HepG2 (cell line): Measurements from ENCODE around the gene TMBIM4. TPM values are rescaled to one million over a fixed set of nuclear protein-coding genes. Genes with fewer than 3 reads are reported as not detected.

Experiments used
- ATRX ChIP-seq: sonication (generic); formaldehyde crosslinking; IDR thresholded peaks from 2 replicates; pipeline ENCODE4 v1.4.0; 2020; ENCODE audit warnings: missing genetic modification reagents, borderline replicate concordance
- DR1 ChIP-seq: sonication (generic); formaldehyde crosslinking; IDR thresholded peaks from 2 replicates; pipeline ENCODE4 v1.8.0; 2021; ENCODE audit warnings: mild to moderate bottlenecking, missing genetic modification reagents, inconsistent platforms
- ESRRA ChIP-seq: sonication (generic); formaldehyde crosslinking; IDR thresholded peaks from 2 replicates; pipeline ENCODE4 v1.5.1; 2020; ENCODE audit warnings: mild to moderate bottlenecking, low read depth, missing genetic modification reagents
- HHEX ChIP-seq: IDR thresholded peaks from 2 replicates; pipeline ENCODE4 v1.6.1; 2016; ENCODE audit warnings: control low read depth
- HMGA1 ChIP-seq: sonication (generic); formaldehyde crosslinking; conservative IDR thresholded peaks from 2 replicates; pipeline ENCODE4 v1.4.0; 2020; ENCODE audit warnings: missing genetic modification reagents
- MEIS1 ChIP-seq: sonication (generic); formaldehyde crosslinking; IDR thresholded peaks from 2 replicates; pipeline ENCODE4 v1.9.0; 2021; ENCODE audit warnings: mild to moderate bottlenecking, missing genetic modification reagents, moderate library complexity, borderline replicate concordance
- MXI1 ChIP-seq: IDR thresholded peaks from 3 replicates; pipeline ENCODE4 v1.6.1; 2012; ENCODE audit warnings: low read depth, low read length, inconsistent platforms, borderline replicate concordance
- PCBP1 ChIP-seq: fragments of 200-400 bp; formaldehyde crosslinking; IDR thresholded peaks from 2 replicates; pipeline ENCODE4 v1.6.1; 2017; ENCODE audit warnings: mild to moderate bottlenecking, low read depth, low read length, borderline replicate concordance
- PHF8 ChIP-seq: sonication (generic); formaldehyde crosslinking; IDR thresholded peaks from 2 replicates; pipeline ENCODE4 v1.5.0; 2020; ENCODE audit warnings: missing genetic modification reagents
- RAD51 ChIP-seq: fragments of 450-650 bp; IDR thresholded peaks from 2 replicates; pipeline ENCODE4 v1.6.1; 2016; ENCODE audit warnings: borderline replicate concordance
- SIN3B ChIP-seq: fragments of 150-350 bp; IDR thresholded peaks from 2 replicates; pipeline ENCODE4 v1.6.1; 2014; ENCODE audit warnings: low read length
- SSRP1 ChIP-seq: IDR thresholded peaks from 2 replicates; pipeline ENCODE4 v1.6.1; 2016; ENCODE audit warnings: control low read depth
- ZNF251 ChIP-seq: sonication (generic); formaldehyde crosslinking; IDR thresholded peaks from 2 replicates; pipeline ENCODE4 v1.9.0; 2021; ENCODE audit warnings: mild to moderate bottlenecking, missing genetic modification reagents
- ZNF549 ChIP-seq: sonication (generic); formaldehyde crosslinking; IDR thresholded peaks from 2 replicates; pipeline ENCODE4 v1.5.0; 2020; ENCODE audit warnings: missing genetic modification reagents
- ZNF720 ChIP-seq: sonication (generic); formaldehyde crosslinking; IDR thresholded peaks from 2 replicates; pipeline ENCODE4 v1.4.0; 2020; ENCODE audit warnings: missing genetic modification reagents
- ZNF878 ChIP-seq: sonication (generic); formaldehyde crosslinking; IDR thresholded peaks from 2 replicates; pipeline ENCODE4 v1.8.1; 2023; ENCODE audit warnings: mild to moderate bottlenecking, missing genetic modification reagents, moderate library complexity
- polyA plus RNA-seq, 8 experiments: library from polyadenylated mRNA; depleted of rRNA in 3 of 8; stranded (reverse) in 7 of 8; unstranded in 1 of 8; fragments of >200 nt; fragmentation: Illumina TruSeq in 4 of 8; extraction: Trizol in 4 of 8; gene quantifications; 2 replicates each; pipeline versions ENCODE4 v1.2.1 to v1.2.3, GENCODE V29; 2011 to 2016; ENCODE audit warnings: low read depth in 4 of 8, missing spikeins in 1 of 8, mixed read lengths in 1 of 8; ENCODE audit not compliant: insufficient read depth in 1 of 8
- total RNA-seq, 5 experiments: library from RNA; depleted of rRNA; stranded (reverse); fragments of >200 nt; fragmentation: Illumina TruSeq; extraction: Trizol; gene quantifications; 2 replicates each; pipeline ENCODE4 v1.2.3, GENCODE V29; 2016; ENCODE audit warnings: low read depth in 1 of 5
- TF ChIP-seq, protein P1 (sequence below), 2 experiments: IDR thresholded peaks; 2 replicates each; pipeline ENCODE4 v1.6.1; 2011 to 2012; ENCODE audit warnings: low read length in 2 of 2, borderline replicate concordance in 1 of 2, low read depth in 1 of 2, mild to moderate bottlenecking in 1 of 2, moderate library complexity in 1 of 2
- TF ChIP-seq, protein P2 (sequence below): IDR thresholded peaks from 2 replicates; pipeline ENCODE4 v1.6.1; 2018; ENCODE audit warnings: missing genetic modification reagents
- TF ChIP-seq, protein P3 (sequence below): fragments of 450-650 bp; IDR thresholded peaks from 2 replicates; pipeline ENCODE4 v1.6.1; 2017
- TF ChIP-seq, protein P4 (sequence below): sonication (generic); formaldehyde crosslinking; IDR thresholded peaks from 2 replicates; pipeline ENCODE4 v1.5.1; 2020; ENCODE audit warnings: missing genetic modification reagents, mild to moderate bottlenecking, borderline replicate concordance
- TF ChIP-seq, protein P5 (sequence below): sonication (generic); formaldehyde crosslinking; IDR thresholded peaks from 2 replicates; pipeline ENCODE4 v1.8.0; 2022; ENCODE audit warnings: missing genetic modification reagents, mild to moderate bottlenecking, borderline replicate concordance

The TMBIM4 gene
- total and polyA plus RNA-seq, 2 of the 13 experiments (the other 11 are each of a cell fraction or from before 2014, with no cell fraction given): 60.5 to 67.7 TPM

DNA sequence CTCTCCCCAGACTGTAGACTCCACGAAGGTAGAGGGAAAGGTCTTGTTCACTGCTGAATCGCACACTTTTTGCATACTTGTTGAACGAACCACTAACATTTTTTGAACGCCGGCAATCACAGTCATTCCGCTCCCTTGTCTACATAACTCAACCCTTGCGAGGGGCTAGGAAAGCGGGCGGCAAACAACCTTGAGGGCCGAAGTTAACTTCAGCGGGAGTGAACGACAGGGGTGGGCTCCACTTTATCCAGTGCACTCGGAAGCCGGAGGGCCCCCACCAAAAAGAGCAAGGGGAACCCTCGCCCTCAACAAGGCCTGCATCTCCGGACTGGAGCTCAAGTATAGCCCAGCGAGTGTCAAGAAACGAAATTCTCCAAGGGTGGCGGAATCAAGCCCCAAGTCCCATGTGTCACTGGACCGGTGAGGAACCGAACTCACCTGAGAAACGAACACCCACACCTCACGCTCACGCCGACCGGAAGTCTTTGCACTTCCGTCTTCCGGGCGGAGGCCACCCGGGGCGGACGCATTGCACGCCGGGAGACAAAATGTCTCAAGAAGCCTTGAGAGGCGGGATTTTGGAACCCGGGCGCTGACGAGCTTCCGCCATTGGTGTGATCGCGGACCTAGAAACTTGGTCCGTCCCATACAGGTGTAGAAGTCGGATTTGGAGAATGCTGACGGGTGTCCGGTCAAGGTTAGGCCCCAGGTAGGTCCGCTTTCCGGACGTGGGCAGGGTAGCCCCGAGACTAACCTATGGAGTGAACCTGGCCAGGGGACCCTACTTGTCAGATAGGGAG, 39.3 kb downstream of the TMBIM4 start, which contains the start of gene LLPH (continued):
- TF ChIP-seq ZNF549 (CRISPR knock-in tag) (no peak), MEIS1 (CRISPR knock-in tag) (no peak), ZNF878 (CRISPR knock-in tag) (no peak), HHEX (CRISPR knock-in tag) (no peak), ZNF720 (CRISPR knock-in tag) (no peak), PHF8 (CRISPR knock-in tag) (peak; percentile 91), MXI1 (peak; percentile 83; the same call in 1 of the 3 replicates), SSRP1 (CRISPR knock-in tag) (no peak), ATRX (CRISPR knock-in tag) (no peak), HMGA1 (no peak), RAD51 (no peak), ZNF251 (CRISPR knock-in tag) (no peak), DR1 (CRISPR knock-in tag) (peak; percentile 27; the same call in 1 of the 2 replicates), ESRRA (no peak), SIN3B (peak; percentile 91), PCBP1 (0 out of 2 replicates have a peak, but pooled peaks have one; percentile 46)
- TF ChIP-seq, protein P1, sequence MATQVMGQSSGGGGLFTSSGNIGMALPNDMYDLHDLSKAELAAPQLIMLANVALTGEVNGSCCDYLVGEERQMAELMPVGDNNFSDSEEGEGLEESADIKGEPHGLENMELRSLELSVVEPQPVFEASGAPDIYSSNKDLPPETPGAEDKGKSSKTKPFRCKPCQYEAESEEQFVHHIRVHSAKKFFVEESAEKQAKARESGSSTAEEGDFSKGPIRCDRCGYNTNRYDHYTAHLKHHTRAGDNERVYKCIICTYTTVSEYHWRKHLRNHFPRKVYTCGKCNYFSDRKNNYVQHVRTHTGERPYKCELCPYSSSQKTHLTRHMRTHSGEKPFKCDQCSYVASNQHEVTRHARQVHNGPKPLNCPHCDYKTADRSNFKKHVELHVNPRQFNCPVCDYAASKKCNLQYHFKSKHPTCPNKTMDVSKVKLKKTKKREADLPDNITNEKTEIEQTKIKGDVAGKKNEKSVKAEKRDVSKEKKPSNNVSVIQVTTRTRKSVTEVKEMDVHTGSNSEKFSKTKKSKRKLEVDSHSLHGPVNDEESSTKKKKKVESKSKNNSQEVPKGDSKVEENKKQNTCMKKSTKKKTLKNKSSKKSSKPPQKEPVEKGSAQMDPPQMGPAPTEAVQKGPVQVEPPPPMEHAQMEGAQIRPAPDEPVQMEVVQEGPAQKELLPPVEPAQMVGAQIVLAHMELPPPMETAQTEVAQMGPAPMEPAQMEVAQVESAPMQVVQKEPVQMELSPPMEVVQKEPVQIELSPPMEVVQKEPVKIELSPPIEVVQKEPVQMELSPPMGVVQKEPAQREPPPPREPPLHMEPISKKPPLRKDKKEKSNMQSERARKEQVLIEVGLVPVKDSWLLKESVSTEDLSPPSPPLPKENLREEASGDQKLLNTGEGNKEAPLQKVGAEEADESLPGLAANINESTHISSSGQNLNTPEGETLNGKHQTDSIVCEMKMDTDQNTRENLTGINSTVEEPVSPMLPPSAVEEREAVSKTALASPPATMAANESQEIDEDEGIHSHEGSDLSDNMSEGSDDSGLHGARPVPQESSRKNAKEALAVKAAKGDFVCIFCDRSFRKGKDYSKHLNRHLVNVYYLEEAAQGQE (IDR thresholded peaks at IDR 0.05; ENCODE audit: borderline replicate concordance in 1 of 2, low read depth in 1 of 2, low read length in 2 of 2): 0 out of 4 replicates have a peak, but pooled peaks of 1 of the 2 experiments have one; percentile 52
- TF ChIP-seq, protein P2, sequence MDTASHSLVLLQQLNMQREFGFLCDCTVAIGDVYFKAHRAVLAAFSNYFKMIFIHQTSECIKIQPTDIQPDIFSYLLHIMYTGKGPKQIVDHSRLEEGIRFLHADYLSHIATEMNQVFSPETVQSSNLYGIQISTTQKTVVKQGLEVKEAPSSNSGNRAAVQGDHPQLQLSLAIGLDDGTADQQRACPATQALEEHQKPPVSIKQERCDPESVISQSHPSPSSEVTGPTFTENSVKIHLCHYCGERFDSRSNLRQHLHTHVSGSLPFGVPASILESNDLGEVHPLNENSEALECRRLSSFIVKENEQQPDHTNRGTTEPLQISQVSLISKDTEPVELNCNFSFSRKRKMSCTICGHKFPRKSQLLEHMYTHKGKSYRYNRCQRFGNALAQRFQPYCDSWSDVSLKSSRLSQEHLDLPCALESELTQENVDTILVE (CRISPR knock-in tag): no peak
- TF ChIP-seq, protein P3, sequence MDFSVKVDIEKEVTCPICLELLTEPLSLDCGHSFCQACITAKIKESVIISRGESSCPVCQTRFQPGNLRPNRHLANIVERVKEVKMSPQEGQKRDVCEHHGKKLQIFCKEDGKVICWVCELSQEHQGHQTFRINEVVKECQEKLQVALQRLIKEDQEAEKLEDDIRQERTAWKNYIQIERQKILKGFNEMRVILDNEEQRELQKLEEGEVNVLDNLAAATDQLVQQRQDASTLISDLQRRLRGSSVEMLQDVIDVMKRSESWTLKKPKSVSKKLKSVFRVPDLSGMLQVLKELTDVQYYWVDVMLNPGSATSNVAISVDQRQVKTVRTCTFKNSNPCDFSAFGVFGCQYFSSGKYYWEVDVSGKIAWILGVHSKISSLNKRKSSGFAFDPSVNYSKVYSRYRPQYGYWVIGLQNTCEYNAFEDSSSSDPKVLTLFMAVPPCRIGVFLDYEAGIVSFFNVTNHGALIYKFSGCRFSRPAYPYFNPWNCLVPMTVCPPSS: no peak
- TF ChIP-seq, protein P4, sequence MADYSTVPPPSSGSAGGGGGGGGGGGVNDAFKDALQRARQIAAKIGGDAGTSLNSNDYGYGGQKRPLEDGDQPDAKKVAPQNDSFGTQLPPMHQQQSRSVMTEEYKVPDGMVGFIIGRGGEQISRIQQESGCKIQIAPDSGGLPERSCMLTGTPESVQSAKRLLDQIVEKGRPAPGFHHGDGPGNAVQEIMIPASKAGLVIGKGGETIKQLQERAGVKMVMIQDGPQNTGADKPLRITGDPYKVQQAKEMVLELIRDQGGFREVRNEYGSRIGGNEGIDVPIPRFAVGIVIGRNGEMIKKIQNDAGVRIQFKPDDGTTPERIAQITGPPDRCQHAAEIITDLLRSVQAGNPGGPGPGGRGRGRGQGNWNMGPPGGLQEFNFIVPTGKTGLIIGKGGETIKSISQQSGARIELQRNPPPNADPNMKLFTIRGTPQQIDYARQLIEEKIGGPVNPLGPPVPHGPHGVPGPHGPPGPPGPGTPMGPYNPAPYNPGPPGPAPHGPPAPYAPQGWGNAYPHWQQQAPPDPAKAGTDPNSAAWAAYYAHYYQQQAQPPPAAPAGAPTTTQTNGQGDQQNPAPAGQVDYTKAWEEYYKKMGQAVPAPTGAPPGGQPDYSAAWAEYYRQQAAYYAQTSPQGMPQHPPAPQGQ (CRISPR knock-in tag): no peak
- TF ChIP-seq, protein P5, sequence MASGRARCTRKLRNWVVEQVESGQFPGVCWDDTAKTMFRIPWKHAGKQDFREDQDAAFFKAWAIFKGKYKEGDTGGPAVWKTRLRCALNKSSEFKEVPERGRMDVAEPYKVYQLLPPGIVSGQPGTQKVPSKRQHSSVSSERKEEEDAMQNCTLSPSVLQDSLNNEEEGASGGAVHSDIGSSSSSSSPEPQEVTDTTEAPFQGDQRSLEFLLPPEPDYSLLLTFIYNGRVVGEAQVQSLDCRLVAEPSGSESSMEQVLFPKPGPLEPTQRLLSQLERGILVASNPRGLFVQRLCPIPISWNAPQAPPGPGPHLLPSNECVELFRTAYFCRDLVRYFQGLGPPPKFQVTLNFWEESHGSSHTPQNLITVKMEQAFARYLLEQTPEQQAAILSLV (CRISPR knock-in tag): peak; percentile 23; the same call in 1 of the 2 replicates
